GM18858 (cell line): ENCODE measurements around the gene KIAA1217.
A peak's percentile ranks its signal among the peaks of the same experiment; 100 is the strongest.
"Not testable (repeated sequence)": the region's sequence is repeated elsewhere in the genome, so short reads cannot be mapped to it uniquely, and the experiment has no call there.

Experiments used
- ATAC-seq: cut with Tn5 transposase; IDR thresholded peaks from one replicate; pipeline ENCODE4 v1.9.1; 2021; ENCODE audit not compliant: unreplicated experiment

Gene KIAA1217

GRCh38 chr10:24459836-24460235 is 250.9 kb downstream of the KIAA1217 start:
- ATAC-seq: no peak

DNA sequence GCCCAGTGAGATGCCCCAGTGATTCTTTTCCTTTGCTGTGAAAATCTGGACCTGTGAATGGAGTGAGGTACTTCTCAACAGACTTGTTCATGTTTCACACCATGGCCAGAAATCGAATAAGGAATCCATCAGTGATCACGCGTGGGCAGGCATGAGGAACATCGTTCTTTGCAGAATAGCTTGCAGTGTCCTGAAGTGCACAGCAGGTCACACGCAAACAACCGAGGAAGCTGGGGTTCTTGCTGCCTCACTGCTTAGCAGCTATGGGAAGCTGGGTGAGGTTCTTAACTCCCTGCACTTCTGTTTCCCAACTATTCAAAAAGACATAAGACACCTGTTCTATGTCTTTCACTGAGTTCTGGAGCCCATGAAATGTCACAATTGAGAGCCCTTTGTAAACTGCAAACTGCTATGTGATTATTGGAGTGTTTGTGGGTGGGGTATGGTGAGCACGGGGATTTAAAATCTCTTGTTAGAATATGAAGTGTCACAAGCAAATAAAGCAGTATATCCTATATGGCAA is 253.4 kb downstream of the KIAA1217 start:
- no peak for ATAC-seq

DNA sequence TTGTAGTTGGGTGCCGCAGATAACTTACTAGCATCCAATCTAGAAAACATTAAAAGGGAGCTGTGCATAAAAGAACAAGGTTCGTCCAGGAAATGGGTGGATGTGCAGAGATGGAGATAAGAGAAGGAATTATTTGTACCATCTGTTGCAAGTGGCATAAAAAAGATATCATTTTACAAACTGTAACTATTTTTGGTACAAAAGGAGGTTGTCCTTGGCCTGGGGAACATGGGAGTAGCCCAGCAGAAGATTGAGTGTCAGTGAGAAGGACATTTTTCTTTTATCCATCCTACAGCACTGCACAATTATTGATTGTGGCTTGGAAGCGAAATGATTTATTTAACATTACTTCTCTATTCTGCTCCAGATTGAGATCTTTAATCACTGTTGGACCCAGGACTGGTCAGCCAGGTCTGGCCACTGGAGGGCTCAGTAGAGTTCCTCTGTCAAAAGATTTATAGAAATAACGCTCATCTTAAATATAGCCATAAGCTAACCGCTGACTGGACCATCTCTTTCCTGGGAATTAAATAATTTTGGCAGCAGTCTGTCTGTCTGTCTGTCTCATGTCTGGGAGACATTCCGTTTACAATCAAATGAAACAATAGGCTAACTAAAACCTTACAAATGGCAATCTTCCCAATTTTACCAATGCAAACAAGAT is 254.1 kb downstream of the KIAA1217 start:
- no peak for ATAC-seq

DNA sequence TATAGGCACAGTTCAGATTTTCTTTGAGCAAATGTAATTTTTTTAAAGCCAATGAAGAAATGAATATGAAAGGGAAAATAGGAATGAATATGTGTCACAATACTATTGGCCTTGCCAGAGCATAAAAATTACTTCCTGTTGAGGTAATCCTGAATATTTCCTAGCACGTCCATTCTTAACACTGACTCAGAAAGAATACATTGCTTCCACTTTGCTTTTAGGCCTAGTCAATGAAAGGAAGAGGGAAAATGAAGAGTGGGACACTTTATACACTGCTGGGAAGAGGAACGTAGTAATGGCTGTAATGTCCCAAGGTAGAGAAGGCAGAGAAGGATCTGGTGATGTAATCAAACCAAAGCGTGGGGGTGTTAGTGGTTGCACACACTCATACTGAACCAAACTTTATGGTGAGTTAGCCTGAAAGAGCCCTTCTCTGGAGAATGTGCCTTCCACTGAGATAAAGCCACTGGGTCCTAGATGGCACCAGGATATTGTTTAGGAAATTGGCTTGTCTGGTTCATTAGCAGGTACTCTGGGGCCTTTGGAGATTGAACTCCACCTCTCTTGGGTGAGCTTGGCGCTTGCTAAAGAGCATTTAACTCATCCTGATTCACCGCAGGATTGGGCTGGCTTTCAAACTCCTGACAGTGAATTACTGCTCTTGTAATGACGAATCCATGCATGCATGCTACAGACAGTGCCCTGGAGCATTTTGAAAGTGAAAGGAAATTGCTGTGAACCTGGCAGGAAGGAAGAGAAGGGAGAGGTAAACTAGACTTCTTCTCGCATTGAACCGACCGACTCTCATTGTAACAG is 254.9 kb downstream of the KIAA1217 start:
- peak; percentile 66 for ATAC-seq

DNA sequence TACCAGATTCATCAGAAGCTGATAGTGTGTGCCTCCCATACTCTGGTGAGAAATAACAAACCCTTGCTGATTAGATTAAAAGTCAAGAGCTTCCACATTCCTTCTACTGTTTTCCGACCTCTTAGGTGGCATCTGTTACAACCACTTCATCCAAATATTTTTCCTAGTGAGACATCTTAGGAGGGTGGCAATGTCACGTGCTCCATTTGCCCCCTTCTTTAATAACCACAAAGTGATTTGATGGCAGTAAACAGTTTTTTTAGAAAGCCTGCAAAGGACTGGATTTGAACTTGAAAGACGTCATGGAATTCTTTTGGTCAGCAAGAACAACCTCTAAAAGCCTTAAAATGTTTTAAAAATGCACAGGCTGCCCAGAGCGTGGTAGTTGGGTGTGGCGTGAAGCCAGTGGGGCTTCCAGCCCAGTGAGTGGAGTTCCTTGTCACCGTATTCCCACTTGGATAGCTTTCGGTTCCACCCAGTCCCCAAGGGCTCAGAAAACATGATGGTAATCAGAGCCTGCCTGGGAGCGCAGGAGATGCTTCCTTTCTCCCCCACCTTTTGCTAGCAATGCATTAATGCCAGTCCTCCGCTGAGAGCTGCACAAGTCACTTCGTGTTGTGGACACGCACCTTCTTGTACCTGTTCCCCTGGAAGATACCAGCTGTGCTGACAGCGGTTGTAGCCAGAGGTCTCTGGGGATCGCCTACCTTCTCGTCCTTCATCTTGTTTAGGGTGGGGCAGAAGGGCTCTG is 256.4 kb downstream of the KIAA1217 start:
- ATAC-seq: no peak

- ATAC-seq: peak; percentile 58
These were observed 257.2 kb downstream of the KIAA1217 start for GRCh38 chr10:24465891-24466818.

GRCh38 chr10:24467136-24467535 is 258.2 kb downstream of the KIAA1217 start:
- no peak for ATAC-seq

DNA sequence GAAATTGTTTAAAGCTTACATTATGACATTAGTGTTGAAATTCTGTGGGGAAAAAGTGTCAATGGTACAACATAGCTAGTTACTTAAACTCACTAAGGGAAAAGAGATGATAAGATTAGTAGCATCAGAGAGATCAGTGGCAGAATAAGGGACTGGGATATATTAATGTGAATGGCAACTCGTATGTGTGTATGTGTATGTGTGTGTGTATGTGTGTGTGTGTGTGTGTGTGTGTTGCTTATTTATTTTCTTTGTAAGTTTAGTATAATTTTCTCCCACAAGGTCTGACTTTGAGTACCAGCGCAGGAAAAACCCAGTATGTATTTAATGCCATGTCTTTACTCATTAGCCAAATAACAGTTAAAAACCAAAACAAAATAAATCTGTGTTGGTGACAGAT is 258.7 kb downstream of the KIAA1217 start:
- ATAC-seq: no peak

GRCh38 chr10:24468281-24468751 is 259.4 kb downstream of the KIAA1217 start:
- ATAC-seq: no peak

GRCh38 chr10:24469993-24470392 is 261.1 kb downstream of the KIAA1217 start:
- ATAC-seq: no peak

GRCh38 chr10:24475598-24475997 is 266.7 kb downstream of the KIAA1217 start:
- no peak for ATAC-seq

DNA sequence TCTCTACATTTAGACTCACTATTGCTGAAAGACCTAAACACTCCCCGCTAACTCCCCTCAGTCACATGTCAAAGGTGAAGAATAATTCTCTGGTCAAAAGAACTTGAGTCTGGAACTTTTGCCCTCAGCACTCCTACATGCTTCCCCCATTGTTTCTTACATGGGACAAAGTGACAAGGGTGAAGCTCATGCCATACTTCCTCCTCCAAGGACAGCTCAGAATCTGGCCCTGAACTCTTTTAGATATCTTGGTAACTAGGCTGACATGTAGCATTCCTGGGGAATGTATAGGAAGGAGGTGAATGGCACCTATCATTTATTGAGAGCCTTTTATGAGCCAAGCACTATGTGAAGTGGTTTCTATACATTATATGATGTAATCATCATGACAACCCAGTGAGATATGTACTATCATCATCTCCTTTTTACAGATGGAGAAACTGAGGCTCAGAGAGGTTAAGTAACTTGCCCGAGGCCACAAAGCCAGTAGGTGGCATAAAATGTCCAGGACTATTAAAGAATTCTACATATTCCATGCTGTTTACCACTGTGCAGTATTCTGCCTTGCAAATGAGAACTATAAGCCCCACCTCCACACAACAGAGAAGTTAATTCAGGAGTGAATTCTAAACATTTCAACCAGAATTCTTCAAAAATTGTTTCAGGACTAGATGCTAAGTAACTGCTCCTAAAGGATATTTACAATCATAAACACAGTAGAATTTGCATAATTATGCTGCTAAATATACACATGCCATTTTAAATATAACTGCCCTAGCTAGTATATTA is 268.2 kb downstream of the KIAA1217 start:
- ATAC-seq: no peak

GRCh38 chr10:24477915-24478314 is 269.0 kb downstream of the KIAA1217 start:
- ATAC-seq: no peak

GRCh38 chr10:24479806-24480205 is 270.9 kb downstream of the KIAA1217 start:
- no peak for ATAC-seq

DNA sequence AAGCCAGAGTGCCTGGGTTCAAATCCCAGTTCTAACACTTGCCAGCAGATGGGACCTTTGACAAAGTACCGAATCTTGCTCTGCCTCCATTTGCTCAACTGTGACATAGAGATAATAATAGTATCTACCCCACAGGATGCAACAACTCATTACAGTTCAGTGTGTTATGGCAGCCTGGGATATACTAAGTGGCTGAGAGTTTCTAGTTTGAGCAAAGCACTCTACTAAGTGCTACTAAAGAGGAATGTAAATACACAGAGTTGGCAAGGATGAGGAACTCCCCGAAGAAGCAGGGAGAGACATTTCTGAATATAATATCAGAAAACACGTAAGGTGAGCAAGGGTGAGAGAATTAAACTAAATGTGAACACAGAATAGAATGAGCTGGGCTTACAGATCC is 271.5 kb downstream of the KIAA1217 start:
- no peak for ATAC-seq

GRCh38 chr10:24481241-24481640 is 272.3 kb downstream of the KIAA1217 start:
- ATAC-seq: no peak

- ATAC-seq: not testable (repeated sequence)
These were observed 273.8 kb downstream of the KIAA1217 start for GRCh38 chr10:24482713-24483112.

DNA sequence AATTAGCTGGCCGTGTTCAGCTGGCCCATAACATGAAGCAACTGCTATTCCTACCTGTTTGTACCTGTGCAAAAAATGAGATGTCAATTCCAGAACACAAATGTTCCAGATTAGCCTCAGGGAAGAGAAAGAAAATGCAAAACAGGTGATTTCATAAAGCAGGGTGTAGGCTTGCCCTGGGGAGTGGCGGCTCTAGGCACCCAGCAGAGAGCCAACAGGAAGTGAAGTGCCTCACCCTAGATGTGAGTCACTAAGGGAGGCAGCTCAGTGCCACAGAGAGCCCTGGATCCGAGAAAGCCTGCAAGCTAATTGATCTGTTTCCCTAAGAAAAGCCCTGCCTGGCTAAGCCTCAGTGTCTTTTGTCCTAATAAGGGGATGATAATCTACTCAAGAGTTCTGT is 274.8 kb downstream of the KIAA1217 start:
- peak; percentile 95 for ATAC-seq

DNA sequence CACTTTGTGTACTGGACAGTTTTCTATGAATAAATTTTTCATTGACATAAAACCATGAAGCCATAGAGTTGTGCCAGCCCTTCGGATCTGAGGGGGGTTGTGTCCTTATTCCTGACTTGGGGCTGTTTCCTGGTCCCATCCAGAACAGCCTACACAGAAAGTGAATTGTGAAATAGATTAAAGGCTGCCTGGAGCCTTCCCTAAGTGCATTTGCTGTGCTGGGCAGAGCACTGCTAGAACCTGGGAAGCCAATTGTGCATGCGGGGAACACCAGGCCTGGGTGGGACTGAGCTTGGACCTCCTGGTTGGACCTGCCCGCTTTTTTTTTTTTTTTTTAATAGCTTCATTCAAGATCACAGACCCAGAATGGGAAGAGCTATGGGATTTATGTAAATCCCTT is 275.8 kb downstream of the KIAA1217 start:
- no peak for ATAC-seq

- ATAC-seq: no peak
These were observed 276.4 kb downstream of the KIAA1217 start for GRCh38 chr10:24485304-24485703.
